HepG2 (cell line): ENCODE measurements around the gene CDAN1. TPM values are rescaled to one million over a fixed set of nuclear protein-coding genes. Genes with fewer than 3 reads are reported as not detected.
A peak's percentile ranks its signal among the peaks of the same experiment; 100 is the strongest.

Source experiments
- AGO1 ChIP-seq: fragments of 200-400 bp; formaldehyde crosslinking; IDR thresholded peaks from 2 replicates; pipeline ENCODE4 v1.6.1; 2017; ENCODE audit warnings: mild to moderate bottlenecking, low read depth, low read length, moderate library complexity; ENCODE audit not compliant: poor library complexity, severe bottlenecking
- EHMT2 ChIP-seq: fragments of 200-600 bp; sonication (generic); IDR thresholded peaks from 2 replicates; pipeline ENCODE4 v1.7.0; 2017; ENCODE audit warnings: antibody characterized with exemption, low read depth, low read length, borderline replicate concordance
- ELF1 ChIP-seq: sonication (generic); formaldehyde crosslinking; IDR thresholded peaks from 2 replicates; pipeline ENCODE4 v1.4.0; 2020; ENCODE audit warnings: missing genetic modification reagents
- GTF2F1 ChIP-seq: fragments of 150-350 bp; IDR thresholded peaks from 2 replicates; pipeline ENCODE4 v1.6.1; 2014; ENCODE audit warnings: low read length
- HMG20B ChIP-seq: conservative IDR thresholded peaks from 2 replicates; pipeline ENCODE4 v1.6.1; 2016; ENCODE audit warnings: missing genetic modification reagents, missing compliant biosample characterization
- HOXA9 ChIP-seq: sonication (generic); formaldehyde crosslinking; IDR thresholded peaks from 2 replicates; pipeline ENCODE4 v1.8.1; 2022; ENCODE audit warnings: missing genetic modification reagents, mild to moderate bottlenecking, moderate library complexity, borderline replicate concordance
- IRX3 ChIP-seq: sonication (generic); formaldehyde crosslinking; IDR thresholded peaks from 2 replicates; pipeline ENCODE4 v1.8.1; 2023; ENCODE audit warnings: mild to moderate bottlenecking, low read depth, missing genetic modification reagents, borderline replicate concordance
- MLX ChIP-seq: IDR thresholded peaks from 2 replicates; pipeline ENCODE4 v1.6.1; 2016
- PLRG1 ChIP-seq: fragments of 450-650 bp; conservative IDR thresholded peaks from 2 replicates; pipeline ENCODE4 v1.6.1; 2016
- PRPF4 ChIP-seq: fragments of 200-400 bp; formaldehyde crosslinking; IDR thresholded peaks from 2 replicates; pipeline ENCODE4 v1.6.1; 2016; ENCODE audit warnings: low read length, low read depth; ENCODE audit not compliant: poor library complexity, severe bottlenecking
- RBM39 ChIP-seq: fragments of 200-400 bp; formaldehyde crosslinking; IDR thresholded peaks from one replicate; pipeline ENCODE4 v1.6.1; 2018; ENCODE audit warnings: antibody characterized with exemption, mild to moderate bottlenecking, low read depth, low read length; ENCODE audit not compliant: poor library complexity, severe bottlenecking
- SOX13 ChIP-seq, 3 experiments: fragments of 450-650 bp in 1 of 3; sonication (generic) in 1 of 3; formaldehyde crosslinking in 1 of 3; IDR thresholded peaks in 2 of 3; conservative IDR thresholded peaks in 1 of 3; 2 replicates each; pipeline versions ENCODE4 v1.5.0 to v1.6.1; 2016 to 2020; ENCODE audit warnings: antibody characterized with exemption in 1 of 3, mild to moderate bottlenecking in 1 of 3, missing compliant biosample characterization in 1 of 3, missing genetic modification reagents in 1 of 3, moderate library complexity in 1 of 3
- SRSF4 ChIP-seq: fragments of 200-400 bp; formaldehyde crosslinking; IDR thresholded peaks from one replicate; pipeline ENCODE4 v1.6.1; 2018; ENCODE audit warnings: mild to moderate bottlenecking, low read depth, low read length, moderate library complexity; ENCODE audit not compliant: poor library complexity, severe bottlenecking
- SRSF9 ChIP-seq: fragments of 200-400 bp; formaldehyde crosslinking; IDR thresholded peaks from 2 replicates; pipeline ENCODE4 v1.6.1; 2018; ENCODE audit warnings: borderline replicate concordance, mild to moderate bottlenecking, low read depth, low read length; ENCODE audit not compliant: insufficient read depth, poor library complexity, severe bottlenecking
- TBX2 ChIP-seq: sonication (generic); formaldehyde crosslinking; IDR thresholded peaks from 2 replicates; pipeline ENCODE4 v1.5.0; 2020; ENCODE audit warnings: missing genetic modification reagents, mild to moderate bottlenecking, borderline replicate concordance
- TEAD3 ChIP-seq: optimal IDR thresholded peaks from 2 replicates; pipeline ENCODE3; 2016; ENCODE audit warnings: borderline replicate concordance
- YY1 ChIP-seq: IDR thresholded peaks from 2 replicates; pipeline ENCODE4 v1.6.1; 2011; ENCODE audit warnings: low read length, low read depth, moderate library complexity, mild to moderate bottlenecking; ENCODE audit not compliant: insufficient read depth, insufficient replicate concordance
- ZBTB1 ChIP-seq: sonication (generic); formaldehyde crosslinking; IDR thresholded peaks from 2 replicates; pipeline ENCODE4 v1.4.0; 2020; ENCODE audit warnings: missing genetic modification reagents, borderline replicate concordance
- ZC3H13 ChIP-seq: sonication (generic); formaldehyde crosslinking; IDR thresholded peaks from 2 replicates; pipeline ENCODE4 v1.8.1; 2023; ENCODE audit warnings: mild to moderate bottlenecking, missing genetic modification reagents, moderate library complexity
- ZNF12 ChIP-seq: sonication (generic); formaldehyde crosslinking; IDR thresholded peaks from 2 replicates; pipeline ENCODE4 v1.5.0; 2020; ENCODE audit warnings: missing genetic modification reagents
- ZNF367 ChIP-seq: sonication (generic); formaldehyde crosslinking; IDR thresholded peaks from 2 replicates; pipeline ENCODE4 v1.4.0; 2020; ENCODE audit warnings: missing genetic modification reagents, borderline replicate concordance
- ZNF513 ChIP-seq: sonication (generic); formaldehyde crosslinking; conservative IDR thresholded peaks from 2 replicates; pipeline ENCODE4 v1.5.0; 2020; ENCODE audit warnings: missing genetic modification reagents
- ZNF713 ChIP-seq: sonication (generic); formaldehyde crosslinking; IDR thresholded peaks from 2 replicates; pipeline ENCODE4 v1.4.0; 2020; ENCODE audit warnings: mild to moderate bottlenecking, missing genetic modification reagents
- ZNF768 ChIP-seq: sonication (generic); formaldehyde crosslinking; IDR thresholded peaks from 2 replicates; pipeline ENCODE4 v1.4.0; 2020; ENCODE audit warnings: missing genetic modification reagents
- ZNF850 ChIP-seq: sonication (generic); formaldehyde crosslinking; conservative IDR thresholded peaks from 2 replicates; pipeline ENCODE4 v1.9.0; 2021; ENCODE audit warnings: mild to moderate bottlenecking, missing genetic modification reagents
- polyA plus RNA-seq, 8 experiments: library from polyadenylated mRNA; depleted of rRNA in 3 of 8; stranded (reverse) in 7 of 8; unstranded in 1 of 8; fragments of >200 nt; fragmentation: Illumina TruSeq in 4 of 8; extraction: Trizol in 4 of 8; gene quantifications; 2 replicates each; pipeline versions ENCODE4 v1.2.1 to v1.2.3, GENCODE V29; 2011 to 2016; ENCODE audit warnings: low read depth in 4 of 8, missing spikeins in 1 of 8, mixed read lengths in 1 of 8; ENCODE audit not compliant: insufficient read depth in 1 of 8
- total RNA-seq, 5 experiments: library from RNA; depleted of rRNA; stranded (reverse); fragments of >200 nt; fragmentation: Illumina TruSeq; extraction: Trizol; gene quantifications; 2 replicates each; pipeline ENCODE4 v1.2.3, GENCODE V29; 2016; ENCODE audit warnings: low read depth in 1 of 5
- TF ChIP-seq, protein P1 (sequence below): IDR thresholded peaks from 2 replicates; pipeline ENCODE4 v1.6.1; 2016; ENCODE audit warnings: missing biosample characterization, missing genetic modification reagents, low read depth

Gene CDAN1
- total and polyA plus RNA-seq, 2 of the 13 experiments (the other 11 are each of a cell fraction or from before 2014, with no cell fraction given), result 5.0 to 16.1 TPM

- TF ChIP-seq PLRG1, result no peak
- TF ChIP-seq ZNF12 (CRISPR knock-in tag), result no peak
- no peak for TF ChIP-seq SRSF9
- no peak for TF ChIP-seq PRPF4
- no peak for TF ChIP-seq IRX3 (CRISPR knock-in tag)
- TF ChIP-seq YY1, result peak; percentile 90
- no peak for TF ChIP-seq SRSF4
- TF ChIP-seq ZNF367 (CRISPR knock-in tag), result no peak
- no peak for TF ChIP-seq ZC3H13 (CRISPR knock-in tag)
- no peak for TF ChIP-seq TEAD3 (CRISPR knock-in tag)
- TF ChIP-seq RBM39, result no peak
- TF ChIP-seq ZNF768 (CRISPR knock-in tag), result peak; percentile 69; the same call in 1 of the 2 replicates
- TF ChIP-seq ELF1, result no peak
- no peak for TF ChIP-seq HMG20B (CRISPR knock-in tag)
- TF ChIP-seq MLX (CRISPR knock-in tag), result no peak
- TF ChIP-seq ZNF713 (CRISPR knock-in tag), result no peak
- TF ChIP-seq, protein P1, sequence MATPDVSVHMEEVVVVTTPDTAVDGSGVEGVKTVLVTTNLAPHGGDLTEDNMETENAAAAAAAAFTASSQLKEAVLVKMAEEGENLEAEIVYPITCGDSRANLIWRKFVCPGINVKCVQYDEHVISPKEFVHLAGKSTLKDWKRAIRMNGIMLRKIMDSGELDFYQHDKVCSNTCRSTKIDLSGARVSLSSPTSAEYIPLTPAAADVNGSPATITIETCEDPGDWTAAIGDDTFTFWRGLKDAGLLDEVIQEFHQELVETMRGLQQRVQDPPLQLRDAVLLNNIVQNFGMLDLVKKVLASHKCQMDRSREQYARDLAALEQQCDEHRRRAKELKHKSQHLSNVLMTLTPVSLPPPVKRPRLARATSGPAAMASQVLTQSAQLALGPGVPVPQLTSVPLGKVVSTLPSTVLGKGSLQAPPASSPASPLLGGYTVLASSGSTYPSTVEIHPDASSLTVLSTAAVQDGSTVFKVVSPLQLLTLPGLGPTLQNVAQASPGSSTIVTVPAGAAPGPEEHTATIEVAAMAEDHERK (CRISPR knock-in tag), result no peak
- no peak for TF ChIP-seq ZNF850 (CRISPR knock-in tag)
- TF ChIP-seq ZBTB1 (CRISPR knock-in tag), result no peak
- no peak for TF ChIP-seq AGO1
- TF ChIP-seq EHMT2, result no peak
- TF ChIP-seq TBX2 (CRISPR knock-in tag), result no peak; the same call in 1 of the 2 replicates
- no peak for TF ChIP-seq GTF2F1
- TF ChIP-seq HOXA9, result no peak
- TF ChIP-seq SOX13 (IDR thresholded peaks at IDR 0.05), result no peak
- no peak for TF ChIP-seq SOX13 (CRISPR knock-in tag; conservative IDR thresholded peaks at IDR 0.05 in 1 of 2, IDR thresholded peaks at IDR 0.05 in 1 of 2)
- no peak for TF ChIP-seq ZNF513 (CRISPR knock-in tag)
Observed at GRCh38 chr15:42736793-42737528, at the start of gene CDAN1 (continued).
